OCI-LY1 (cell line): ENCODE measurements around the gene MAGI1.

Experiments used
- CTCF ChIP-seq: fragments of 200-600 bp; sonication (generic), shearing (Covaris generic); IDR thresholded peaks from 2 replicates; pipeline ENCODE4 v1.5.1; 2017; ENCODE audit warnings: mild to moderate bottlenecking, antibody characterized with exemption, low read length, moderate library complexity, mixed read lengths
- EZH2 ChIP-seq: fragments of 200-600 bp; sonication (generic), shearing (Covaris generic); IDR thresholded peaks from 2 replicates; pipeline ENCODE4 v1.8.0; 2017; ENCODE audit warnings: borderline replicate concordance, mixed run types, mild to moderate bottlenecking, antibody characterized with exemption, low read length, moderate library complexity, mixed read lengths

- no peak for TF ChIP-seq EZH2
- TF ChIP-seq CTCF, result no peak
Observed at GRCh38 chr3:65314916-65315315, 723.8 kb downstream of the MAGI1 start.
